KMS-11 (cell line): ENCODE results near the gene ESPL1.

Source experiments
- H2AFZ ChIP-seq: fragments of 200-600 bp; sonication (generic); 2 replicates; pipeline ENCODE4 v1.6.1; 2016; ENCODE audit warnings: antibody characterized with exemption, mixed run types, low read depth
- H3K27ac ChIP-seq: fragments of 200-600 bp; sonication (generic); 2 replicates; pipeline ENCODE4 v1.6.1; 2016; ENCODE audit warnings: mild to moderate bottlenecking, mixed run types
- H3K27me3 ChIP-seq: fragments of 200-600 bp; sonication (generic); 2 replicates; pipeline ENCODE4 v1.6.1; 2017; ENCODE audit warnings: mild to moderate bottlenecking, low read depth, mixed run types, moderate library complexity; ENCODE audit not compliant: insufficient read depth
- H3K36me3 ChIP-seq: fragments of 200-600 bp; sonication (generic); 2 replicates; pipeline ENCODE4 v1.6.1; 2017; ENCODE audit warnings: mild to moderate bottlenecking, mixed run types; ENCODE audit not compliant: insufficient read depth
- H3K4me1 ChIP-seq: fragments of 200-600 bp; sonication (generic); 2 replicates; pipeline ENCODE4 v1.6.1; 2016; ENCODE audit warnings: mild to moderate bottlenecking, low read depth, mixed run types; ENCODE audit not compliant: poor library complexity, severe bottlenecking
- H3K4me2 ChIP-seq: fragments of 200-600 bp; sonication (generic); 2 replicates; pipeline ENCODE4 v1.7.0; 2016; ENCODE audit warnings: mild to moderate bottlenecking, mixed run types
- H3K4me3 ChIP-seq: fragments of 200-600 bp; sonication (generic); IDR thresholded peaks from 2 replicates; pipeline ENCODE4 v1.6.1; 2017; ENCODE audit warnings: low read depth, low read length, mixed read lengths; ENCODE audit not compliant: insufficient read depth
- H3K79me2 ChIP-seq: fragments of 200-600 bp; sonication (generic); 2 replicates; pipeline ENCODE4 v1.6.1; 2016; ENCODE audit warnings: low read depth, mixed run types; ENCODE audit not compliant: insufficient read depth
- H3K9ac ChIP-seq: fragments of 200-600 bp; sonication (generic); 2 replicates; pipeline ENCODE4 v1.6.1; 2016; ENCODE audit warnings: mild to moderate bottlenecking, mixed run types
- H4K20me1 ChIP-seq: fragments of 200-600 bp; sonication (generic); 2 replicates; pipeline ENCODE4 v1.6.1; 2016; ENCODE audit warnings: mild to moderate bottlenecking, mixed run types; ENCODE audit not compliant: insufficient read depth
- CTCF ChIP-seq: fragments of 200-600 bp; sonication (generic); conservative IDR thresholded peaks from 2 replicates; pipeline ENCODE4 v1.6.1; 2017; ENCODE audit warnings: low read depth, mild to moderate bottlenecking, antibody characterized with exemption, low read length, moderate library complexity, mixed read lengths

The ESPL1 gene

GRCh38 chr12:53332744-53333143 is 64.6 kb downstream of the ESPL1 start:
- TF ChIP-seq CTCF: no peak
- no peak overlapping the region for H3K9ac ChIP-seq
- no peak overlapping the region for H3K4me2 ChIP-seq
- H3K79me2 ChIP-seq: no peaks in the 10 kb centered on the region
- H3K4me3 ChIP-seq: no peak overlapping the region
- H3K36me3 ChIP-seq: no peaks in the 10 kb centered on the region
- peaks cover 4% of the 10 kb centered on the region for H3K4me1 ChIP-seq
- H4K20me1 ChIP-seq: no peaks in the 10 kb centered on the region
- no peak overlapping the region for H2AFZ ChIP-seq
- H3K27ac ChIP-seq: no peak overlapping the region
- H3K27me3 ChIP-seq: peaks cover 10% of the 10 kb centered on the region; the same call in 1 of the 2 replicates

GRCh38 chr12:53333289-53333688 is 65.2 kb downstream of the ESPL1 start:
- H4K20me1 ChIP-seq: no peaks in the 10 kb centered on the region
- H2AFZ ChIP-seq: no peak overlapping the region
- no peaks in the 10 kb centered on the region for H3K79me2 ChIP-seq
- H3K27ac ChIP-seq: no peak overlapping the region
- no peak for TF ChIP-seq CTCF
- H3K4me1 ChIP-seq: peaks cover 8% of the 10 kb centered on the region
- no peak overlapping the region for H3K4me2 ChIP-seq
- no peak overlapping the region for H3K9ac ChIP-seq
- H3K36me3 ChIP-seq: no peaks in the 10 kb centered on the region
- H3K27me3 ChIP-seq: peaks cover 10% of the 10 kb centered on the region; the same call in 1 of the 2 replicates
- no peak overlapping the region for H3K4me3 ChIP-seq

- Histone ChIP-seq H3K79me2 (no peaks in the 10 kb centered on the region), H2AFZ (no peak overlapping the region), H3K9ac (no peak overlapping the region), H3K4me2 (no peak overlapping the region), H3K36me3 (no peaks in the 10 kb centered on the region), H3K27me3 (peaks cover 10% of the 10 kb centered on the region; the same call in 1 of the 2 replicates), H3K4me3 (no peak overlapping the region), H4K20me1 (no peaks in the 10 kb centered on the region), H3K4me1 (peaks cover 8% of the 10 kb centered on the region), H3K27ac (no peak overlapping the region)
- TF ChIP-seq CTCF: no peak
Observed at GRCh38 chr12:53333845-53334244, 65.7 kb downstream of the ESPL1 start.

- H3K79me2 ChIP-seq: no peaks in the 10 kb centered on the region
- H3K4me3 ChIP-seq: no peak overlapping the region
- peaks cover 8% of the 10 kb centered on the region for H3K4me1 ChIP-seq
Observed at GRCh38 chr12:53334822-53335221, 66.7 kb downstream of the ESPL1 start.

More at GRCh38 chr12:53334822-53335221, 66.7 kb downstream of the ESPL1 start:
- Histone ChIP-seq H2AFZ (no peak overlapping the region), H3K36me3 (no peaks in the 10 kb centered on the region), H3K27me3 (peaks cover 10% of the 10 kb centered on the region; the same call in 1 of the 2 replicates), H4K20me1 (no peaks in the 10 kb centered on the region), H3K27ac (no peak overlapping the region), H3K4me2 (no peak overlapping the region), H3K9ac (no peak overlapping the region)
- no peak for TF ChIP-seq CTCF
